DOHH2 (cell line): ENCODE data around the gene RIOX2.
"Not testable (repeated sequence)": the region's sequence is repeated elsewhere in the genome, so short reads cannot be mapped to it uniquely, and the experiment has no call there.

Source experiments
- EZH2phosphoT487 ChIP-seq: fragments of 200-600 bp; sonication (generic); IDR thresholded peaks from 2 replicates; pipeline ENCODE4 v1.6.1; 2017; ENCODE audit warnings: borderline replicate concordance, mild to moderate bottlenecking, antibody characterized with exemption, low read length, moderate library complexity, mixed read lengths
- TF ChIP-seq, protein P1 (sequence below): fragments of 200-600 bp; sonication (generic); IDR thresholded peaks from one replicate; pipeline ENCODE4 v1.5.1; 2014; ENCODE audit warnings: antibody characterized with exemption, mild to moderate bottlenecking, low read depth, low read length; ENCODE audit not compliant: poor library complexity, severe bottlenecking

- TF ChIP-seq, protein P1, sequence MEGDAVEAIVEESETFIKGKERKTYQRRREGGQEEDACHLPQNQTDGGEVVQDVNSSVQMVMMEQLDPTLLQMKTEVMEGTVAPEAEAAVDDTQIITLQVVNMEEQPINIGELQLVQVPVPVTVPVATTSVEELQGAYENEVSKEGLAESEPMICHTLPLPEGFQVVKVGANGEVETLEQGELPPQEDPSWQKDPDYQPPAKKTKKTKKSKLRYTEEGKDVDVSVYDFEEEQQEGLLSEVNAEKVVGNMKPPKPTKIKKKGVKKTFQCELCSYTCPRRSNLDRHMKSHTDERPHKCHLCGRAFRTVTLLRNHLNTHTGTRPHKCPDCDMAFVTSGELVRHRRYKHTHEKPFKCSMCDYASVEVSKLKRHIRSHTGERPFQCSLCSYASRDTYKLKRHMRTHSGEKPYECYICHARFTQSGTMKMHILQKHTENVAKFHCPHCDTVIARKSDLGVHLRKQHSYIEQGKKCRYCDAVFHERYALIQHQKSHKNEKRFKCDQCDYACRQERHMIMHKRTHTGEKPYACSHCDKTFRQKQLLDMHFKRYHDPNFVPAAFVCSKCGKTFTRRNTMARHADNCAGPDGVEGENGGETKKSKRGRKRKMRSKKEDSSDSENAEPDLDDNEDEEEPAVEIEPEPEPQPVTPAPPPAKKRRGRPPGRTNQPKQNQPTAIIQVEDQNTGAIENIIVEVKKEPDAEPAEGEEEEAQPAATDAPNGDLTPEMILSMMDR = not testable (repeated sequence)
- TF ChIP-seq EZH2phosphoT487 = not testable (repeated sequence)
Observed at GRCh38 chr3:98010883-98011449, 38.7 kb upstream of the RIOX2 start.
